NCI-H526 (cell line): ENCODE data around the gene RAB10.
"Not testable (repeated sequence)": the region's sequence is repeated elsewhere in the genome, so short reads cannot be mapped to it uniquely, and the experiment has no call there.

ENCODE experiments used
- DNase-seq, 2 experiments: peaks; one replicate each; lab custom pipeline; 2025; lab: John Stamatoyannopoulos, UW

Gene RAB10

GRCh38 chr2:26033818-26034636 is at the start of gene RAB10:
TSS of gene RAB10 (plus strand) at chr2:26034084. CDS start at chr2:26034609, 525 bp downstream.
- DNase-seq = peak; percentile 96 to 99

GRCh38 chr2:25988134-25988533 is 45.8 kb upstream of the RAB10 start:
- DNase-seq = no peak

GRCh38 chr2:25989154-25989553 is 44.7 kb upstream of the RAB10 start:
- no peak for DNase-seq

GRCh38 chr2:25991965-25992364 is 41.9 kb upstream of the RAB10 start:
- no peak for DNase-seq

GRCh38 chr2:25992556-25992955 is 41.3 kb upstream of the RAB10 start:
- no peak for DNase-seq

- no peak for DNase-seq
These were observed 40.8 kb upstream of the RAB10 start for GRCh38 chr2:25993049-25993448.

- DNase-seq = no peak
These were observed 39.4 kb upstream of the RAB10 start for GRCh38 chr2:25994509-25994908.

GRCh38 chr2:25996844-25997243 is 37.0 kb upstream of the RAB10 start:
- no peak for DNase-seq

- not testable (repeated sequence) for DNase-seq
These were observed 35.0 kb upstream of the RAB10 start for GRCh38 chr2:25998816-25999383.

- DNase-seq = not testable (repeated sequence)
These were observed 34.5 kb upstream of the RAB10 start for GRCh38 chr2:25999406-25999805.

GRCh38 chr2:26000561-26001082 is 33.3 kb upstream of the RAB10 start:
- DNase-seq = no peak

- no peak for DNase-seq
These were observed 32.0 kb upstream of the RAB10 start for GRCh38 chr2:26001743-26002351.

- no peak for DNase-seq
These were observed 31.1 kb upstream of the RAB10 start for GRCh38 chr2:26002632-26003310.

- DNase-seq = no peak
These were observed 25.8 kb upstream of the RAB10 start for GRCh38 chr2:26008095-26008494.

GRCh38 chr2:26008851-26009566 is 24.9 kb upstream of the RAB10 start:
- DNase-seq = no peak

- DNase-seq = no peak
These were observed 24.3 kb upstream of the RAB10 start for GRCh38 chr2:26009567-26009963.

- no peak for DNase-seq
These were observed 22.9 kb upstream of the RAB10 start for GRCh38 chr2:26010943-26011342.

GRCh38 chr2:26011609-26011989 is 22.3 kb upstream of the RAB10 start:
- no peak for DNase-seq

- DNase-seq = no peak
These were observed 21.7 kb upstream of the RAB10 start for GRCh38 chr2:26011990-26012856.

- DNase-seq = no peak
These were observed 20.2 kb upstream of the RAB10 start for GRCh38 chr2:26013668-26014067.
